Activated effector memory CD4-positive, alpha-beta T cell treated with Interleukin-2 at 50 U/mL for 16 hours (primary cell): Measurements from ENCODE around the gene BTG1.

Experiments used
- DNase-seq: peaks from one replicate; pipeline ENCODE4 v3.0.0-alpha.2; 2020

Gene BTG1

GRCh38 chr12:92132288-92132687 is 13.4 kb downstream of the BTG1 start:
- DNase-seq: no peak

- no peak for DNase-seq
Observed at GRCh38 chr12:92130999-92131398, 14.6 kb downstream of the BTG1 start.

- no peak for DNase-seq
Observed at GRCh38 chr12:92129609-92130008, 16.0 kb downstream of the BTG1 start.

- DNase-seq: no peak
Observed at GRCh38 chr12:92128612-92129011, 17.0 kb downstream of the BTG1 start.

GRCh38 chr12:92124689-92125029 is 21.0 kb downstream of the BTG1 start:
- DNase-seq: no peak

GRCh38 chr12:92123780-92124688 is 21.6 kb downstream of the BTG1 start:
- DNase-seq: no peak

GRCh38 chr12:92122941-92123779 is 22.5 kb downstream of the BTG1 start:
- no peak for DNase-seq

GRCh38 chr12:92121826-92122225 is 23.8 kb downstream of the BTG1 start:
- no peak for DNase-seq

- DNase-seq: no peak
Observed at GRCh38 chr12:92118826-92119536, 26.7 kb downstream of the BTG1 start.

GRCh38 chr12:92114834-92115233 is 30.8 kb downstream of the BTG1 start:
- no peak for DNase-seq

- DNase-seq: no peak
Observed at GRCh38 chr12:92111256-92111655, 34.4 kb downstream of the BTG1 start.

GRCh38 chr12:92110083-92110640 is 35.5 kb downstream of the BTG1 start:
- DNase-seq: no peak

GRCh38 chr12:92109613-92110012 is 36.0 kb downstream of the BTG1 start:
- no peak for DNase-seq

GRCh38 chr12:92108651-92109050 is 37.0 kb downstream of the BTG1 start:
- no peak for DNase-seq

GRCh38 chr12:92107621-92108131 is 38.0 kb downstream of the BTG1 start:
- DNase-seq: no peak

- DNase-seq: no peak
Observed at GRCh38 chr12:92107094-92107493, 38.6 kb downstream of the BTG1 start.

- no peak for DNase-seq
Observed at GRCh38 chr12:92105676-92106075, 40.0 kb downstream of the BTG1 start.

GRCh38 chr12:92105110-92105509 is 40.5 kb downstream of the BTG1 start:
- DNase-seq: no peak

- no peak for DNase-seq
Observed at GRCh38 chr12:92102606-92103005, 43.0 kb downstream of the BTG1 start.

- no peak for DNase-seq
Observed at GRCh38 chr12:92098594-92099380, 46.9 kb downstream of the BTG1 start.

- DNase-seq: no peak
Observed at GRCh38 chr12:92096346-92097136, 49.1 kb downstream of the BTG1 start.
